Measurements from ENCODE around the gene PLCG2.

The PLCG2 gene

GRCh38 chr16:81821436-81822128 lies 42.5 kb downstream of the PLCG2 start:
- TF ChIP-seq SPI1 (IDR thresholded peaks at IDR 0.05; ENCODE audit: borderline replicate concordance, low read depth) (no peak), GABPA (IDR thresholded peaks at IDR 0.05; ENCODE audit: low read depth) (no peak), POLR2AphosphoS5 (IDR thresholded peaks at IDR 0.05; ENCODE audit: low read depth) (no peak), REST (IDR thresholded peaks at IDR 0.05; ENCODE audit: insufficient replicate concordance, low read depth) (no peak), CTCF (IDR thresholded peaks at IDR 0.05; ENCODE audit: insufficient read depth, low read length) (no peak)
- no peak overlapping the region for H3K4me3 ChIP-seq (replicated peaks; ENCODE audit: insufficient read depth, low read length)
- DNase-seq (ENCODE audit: low read depth in 1 of 2, low spot score in 1 of 2) = no peak
- peak overlapping the region; percentile 52 for H3K27ac ChIP-seq (replicated peaks)
- H3K27me3 ChIP-seq (ENCODE audit: insufficient read depth, poor library complexity, severe bottlenecking) = no peaks in the 10 kb centered on the region

GRCh38 chr16:81823111-81823510 lies 44.0 kb downstream of the PLCG2 start:
- peak in 1 of 2 experiments; percentile 76 for DNase-seq (ENCODE audit: low read depth in 1 of 2, low spot score in 1 of 2)
- TF ChIP-seq SPI1 (IDR thresholded peaks at IDR 0.05; ENCODE audit: borderline replicate concordance, low read depth) (peak; percentile 70; the same call in 1 of the 2 replicates), GABPA (IDR thresholded peaks at IDR 0.05; ENCODE audit: low read depth) (no peak)
- Histone ChIP-seq H3K27me3 (ENCODE audit: insufficient read depth, poor library complexity, severe bottlenecking) (no peaks in the 10 kb centered on the region), H3K4me3 (replicated peaks; ENCODE audit: insufficient read depth, low read length) (no peak overlapping the region), H3K27ac (replicated peaks) (peak overlapping the region; percentile 76)

GRCh38 chr16:81823734-81824133 lies 44.6 kb downstream of the PLCG2 start:
- Histone ChIP-seq H3K27me3 (ENCODE audit: insufficient read depth, poor library complexity, severe bottlenecking) (no peaks in the 10 kb centered on the region), H3K4me3 (replicated peaks; ENCODE audit: insufficient read depth, low read length) (no peak overlapping the region), H3K27ac (replicated peaks) (peak overlapping the region; percentile 76)
- DNase-seq (ENCODE audit: low read depth in 1 of 2, low spot score in 1 of 2) = no peak
- no peak for TF ChIP-seq REST (IDR thresholded peaks at IDR 0.05; ENCODE audit: insufficient replicate concordance, low read depth)
- no peak for TF ChIP-seq CTCF (IDR thresholded peaks at IDR 0.05; ENCODE audit: insufficient read depth, low read length)
- no peak for TF ChIP-seq GABPA (IDR thresholded peaks at IDR 0.05; ENCODE audit: low read depth)
- no peak for TF ChIP-seq SPI1 (IDR thresholded peaks at IDR 0.05; ENCODE audit: borderline replicate concordance, low read depth)
- TF ChIP-seq POLR2AphosphoS5 (IDR thresholded peaks at IDR 0.05; ENCODE audit: low read depth) = no peak

GRCh38 chr16:81826523-81826922 lies 47.4 kb downstream of the PLCG2 start:
- Histone ChIP-seq H3K27me3 (ENCODE audit: insufficient read depth, poor library complexity, severe bottlenecking) (no peaks in the 10 kb centered on the region), H3K4me3 (replicated peaks; ENCODE audit: insufficient read depth, low read length) (no peak overlapping the region), H3K27ac (replicated peaks) (no peak overlapping the region)
- DNase-seq (ENCODE audit: low read depth in 1 of 2, low spot score in 1 of 2) = no peak
- TF ChIP-seq REST (IDR thresholded peaks at IDR 0.05; ENCODE audit: insufficient replicate concordance, low read depth) = no peak
- no peak for TF ChIP-seq CTCF (IDR thresholded peaks at IDR 0.05; ENCODE audit: insufficient read depth, low read length)
- TF ChIP-seq SPI1 (IDR thresholded peaks at IDR 0.05; ENCODE audit: borderline replicate concordance, low read depth) = no peak
- no peak for TF ChIP-seq POLR2AphosphoS5 (IDR thresholded peaks at IDR 0.05; ENCODE audit: low read depth)
- no peak for TF ChIP-seq GABPA (IDR thresholded peaks at IDR 0.05; ENCODE audit: low read depth)
